Ovary (tissue), 9 donors: Measurements from ENCODE around the gene KCND3. TPM values are rescaled to one million over a fixed set of nuclear protein-coding genes. Genes with fewer than 3 reads are reported as not detected.

Experiments
- DNase-seq, 5 donors: peaks; one replicate each; pipeline ENCODE4 v3.0.0-alpha.2; 2019 to 2020
- H3K27ac ChIP-seq, 2 donors: fragments of 200-600 bp; one replicate each; pipeline versions ENCODE4 v1.5.1 to v1.8.0; 2019 to 2022
- H3K27me3 ChIP-seq: fragments of 200-600 bp; one replicate; pipeline ENCODE4 v1.8.0; 2022
- H3K36me3 ChIP-seq: fragments of 200-600 bp; sonication (generic); one replicate; pipeline ENCODE4 v1.5.1; 2019
- H3K4me1 ChIP-seq: one replicate; pipeline ENCODE4 v1.8.1; 2013; ENCODE audit warnings: mild to moderate bottlenecking, moderate library complexity; ENCODE audit not compliant: insufficient read depth
- H3K4me3 ChIP-seq: fragments of 200-600 bp; sonication (generic); one replicate; pipeline ENCODE4 v1.5.1; 2017
- H3K9me3 ChIP-seq, 2 donors: fragments of 200-600 bp in 1 of 2; sonication (generic) in 1 of 2; one replicate each; pipeline versions ENCODE4 v1.5.1 to v1.8.1; 2013 to 2019; ENCODE audit warnings: mild to moderate bottlenecking in 1 of 2, moderate library complexity in 1 of 2
- EP300 ChIP-seq: sonication (generic); formaldehyde crosslinking; IDR thresholded peaks from one replicate; pipeline ENCODE4 v1.6.1; 2017; ENCODE audit warnings: antibody characterized with exemption
- POLR2A ChIP-seq: fragments of 450-650 bp; IDR thresholded peaks from one replicate; pipeline ENCODE4 v1.6.1; 2017; ENCODE audit warnings: antibody characterized with exemption, mild to moderate bottlenecking, moderate library complexity
- WGBS, 3 donors: extraction: QIAGEN DNeasy Blood & Tissue Kit in 1 of 3; methylation state at CpG; one replicate each; pipeline versions ENCODE4 v1.1.5 to v1.1.7; 2013 to 2017; 5-methylcytosine and 5-hydroxymethylcytosine counted together
- intact Hi-C, 4 donors: fragments of 100-400 bp; cut with DNase I; formaldehyde crosslinking; loops; one replicate each; pipeline versions ENCODE4 v1.11.0 to v1.15.1; 2022 to 2023
- polyA plus RNA-seq, 2 donors: library from polyadenylated mRNA; stranded (reverse); fragments of 200-250 nt in 1 of 2; fragments of 350-450 nt in 1 of 2; fragmentation: Illumina TruSeq in 1 of 2; extraction: RNeasy Lipid Tissue Mini Kit (QIAGEN cat#74804) in 1 of 2; gene quantifications; one replicate each; pipeline ENCODE4 v1.2.3, GENCODE V29; 2013 to 2014
- total RNA-seq, 7 donors: library from RNA; depleted of rRNA in 2 of 7; stranded (reverse); fragments of >200 nt in 2 of 7; fragmentation: NEBNext Ultra II Directional in 3 of 7; extraction: Animal tissue kit (Norgen Biotek cat#: 25700) in 3 of 7; gene quantifications; one replicate each; pipeline versions ENCODE4 v1.1.0 to v1.2.4, GENCODE V29; 2016 to 2023
- TF ChIP-seq, protein P1 (sequence below), 3 donors: fragments of 450-650 bp in 2 of 3; fragments of 200-600 bp in 1 of 3; IDR thresholded peaks; one replicate each; pipeline versions ENCODE4 v1.5.1 to v1.8.0; 2016 to 2022; ENCODE audit warnings: antibody characterized with exemption in 3 of 3, mild to moderate bottlenecking in 1 of 3
- donor health status: DM: no; HTN: no; CAD: no; lungs with moderate emphysema.
- donor health status: DM: no; HTN: no; CAD: no.
- donor health status: Bipolar disorder and iron deficiency.
- donor health status: DM: yes; HTN: yes; CAD: no.
- donor health status: DM: no; HTN: no; CAD: no.
- donor health status: DM: yes; HTN: yes; CAD: no.

The KCND3 gene
- total and polyA plus RNA-seq, 9 donors = 0.15 to 6.5 (median 0.60) TPM

DNA sequence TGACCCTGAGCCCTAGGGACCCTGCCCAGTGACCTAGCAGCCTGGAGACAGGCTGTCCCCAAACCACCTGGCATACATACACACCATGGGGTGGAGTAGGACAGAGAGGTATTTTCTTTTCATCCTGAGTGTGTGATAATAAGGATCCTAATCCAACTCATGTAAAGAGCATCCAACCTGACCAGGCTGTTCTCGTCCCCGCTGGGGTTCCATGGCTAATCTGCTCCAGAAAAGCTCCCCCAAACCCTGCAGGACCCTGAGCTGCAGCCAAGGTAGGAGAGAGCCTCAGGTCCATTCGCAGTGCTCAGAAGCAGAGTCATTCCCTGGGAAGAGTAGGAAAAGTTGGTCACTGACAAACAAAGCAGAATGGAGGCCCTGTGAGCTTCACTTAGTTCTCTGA, 31.4 kb downstream of the KCND3 start:
- Histone ChIP-seq H3K9me3 (no peaks in the 10 kb centered on the region), H3K4me3 (no peak overlapping the region), H3K36me3 (no peaks in the 10 kb centered on the region), H3K27ac (no peak overlapping the region), H3K27me3 (no peaks in the 10 kb centered on the region), H3K4me1 (no peaks in the 10 kb centered on the region)
- 82 to 92% (median 88%) methylated on average over 3 of the region's 3 CpGs for WGBS, 3 donors
- intact Hi-C loops = no loop called here
- DNase-seq = no peak
- TF ChIP-seq, protein P1, sequence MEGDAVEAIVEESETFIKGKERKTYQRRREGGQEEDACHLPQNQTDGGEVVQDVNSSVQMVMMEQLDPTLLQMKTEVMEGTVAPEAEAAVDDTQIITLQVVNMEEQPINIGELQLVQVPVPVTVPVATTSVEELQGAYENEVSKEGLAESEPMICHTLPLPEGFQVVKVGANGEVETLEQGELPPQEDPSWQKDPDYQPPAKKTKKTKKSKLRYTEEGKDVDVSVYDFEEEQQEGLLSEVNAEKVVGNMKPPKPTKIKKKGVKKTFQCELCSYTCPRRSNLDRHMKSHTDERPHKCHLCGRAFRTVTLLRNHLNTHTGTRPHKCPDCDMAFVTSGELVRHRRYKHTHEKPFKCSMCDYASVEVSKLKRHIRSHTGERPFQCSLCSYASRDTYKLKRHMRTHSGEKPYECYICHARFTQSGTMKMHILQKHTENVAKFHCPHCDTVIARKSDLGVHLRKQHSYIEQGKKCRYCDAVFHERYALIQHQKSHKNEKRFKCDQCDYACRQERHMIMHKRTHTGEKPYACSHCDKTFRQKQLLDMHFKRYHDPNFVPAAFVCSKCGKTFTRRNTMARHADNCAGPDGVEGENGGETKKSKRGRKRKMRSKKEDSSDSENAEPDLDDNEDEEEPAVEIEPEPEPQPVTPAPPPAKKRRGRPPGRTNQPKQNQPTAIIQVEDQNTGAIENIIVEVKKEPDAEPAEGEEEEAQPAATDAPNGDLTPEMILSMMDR (IDR thresholded peaks at IDR 0.05) = no peak
- no peak for TF ChIP-seq EP300
- no peak for TF ChIP-seq POLR2A

DNA sequence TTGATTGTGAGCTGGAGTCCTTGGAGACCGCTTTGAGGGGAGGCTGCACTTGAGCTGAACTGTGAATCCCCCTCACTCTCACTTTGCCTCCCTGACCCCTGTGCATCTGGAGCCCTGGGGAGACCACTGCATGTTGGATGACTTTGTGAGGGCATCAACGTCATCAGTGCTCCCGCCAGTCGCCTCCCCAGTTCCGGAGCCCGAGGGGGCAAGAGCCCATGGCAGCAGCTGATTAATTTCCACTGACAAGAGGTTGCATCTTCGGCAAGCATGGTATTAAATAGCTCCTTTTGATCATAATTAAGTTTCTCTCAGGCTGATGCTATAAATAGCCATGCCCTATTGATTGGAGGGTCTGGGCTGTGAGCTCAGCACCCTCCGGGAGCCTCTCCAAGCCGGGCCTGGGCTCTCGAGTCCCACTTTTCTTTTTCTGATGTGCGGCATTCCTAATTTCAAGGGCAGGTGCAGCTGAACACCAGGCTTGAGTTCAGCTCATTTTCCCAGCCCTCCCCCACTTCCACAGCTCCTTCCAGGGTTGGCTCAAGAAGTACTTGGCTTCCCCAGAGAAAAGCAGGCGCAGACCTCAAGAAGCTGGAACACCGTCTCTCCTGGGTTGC, 33.2 kb downstream of the KCND3 start:
- H3K36me3 ChIP-seq = no peaks in the 10 kb centered on the region
- DNase-seq = no peak
- intact Hi-C loops = no loop called here
- no peaks in the 10 kb centered on the region for H3K4me1 ChIP-seq
- no peaks in the 10 kb centered on the region for H3K9me3 ChIP-seq
- no peak overlapping the region for H3K4me3 ChIP-seq
- TF ChIP-seq, protein P1 (IDR thresholded peaks at IDR 0.05) = no peak
- TF ChIP-seq EP300 (no peak), POLR2A (no peak)
- no peaks in the 10 kb centered on the region for H3K27me3 ChIP-seq
- WGBS, 3 donors = 38 to 45% (median 43%) methylated on average over 13 of the region's 13 CpGs
- H3K27ac ChIP-seq = no peak overlapping the region

DNA sequence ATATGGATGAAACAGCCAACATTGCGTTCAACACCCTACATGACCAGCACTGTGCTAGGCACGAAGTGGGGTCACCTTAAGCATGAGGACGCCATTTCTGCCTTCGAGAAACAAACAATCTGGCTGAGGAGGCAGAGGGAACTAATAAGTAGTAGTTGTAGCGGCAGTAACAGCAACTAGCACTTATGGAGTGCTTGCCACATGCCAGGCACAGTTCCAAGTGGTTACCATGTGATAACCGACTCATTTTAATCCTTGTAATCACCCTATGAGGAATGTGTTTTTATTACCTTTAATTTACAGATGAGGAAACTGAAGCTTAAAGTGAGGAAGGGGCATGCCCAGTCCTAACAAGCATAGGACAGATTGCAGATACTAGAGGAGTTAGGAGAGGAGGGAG, 33.7 kb downstream of the KCND3 start:
- TF ChIP-seq EP300 (no peak), POLR2A (no peak)
- TF ChIP-seq, protein P1 (IDR thresholded peaks at IDR 0.05) = no peak
- Histone ChIP-seq H3K27ac (no peak overlapping the region), H3K36me3 (no peaks in the 10 kb centered on the region), H3K4me3 (no peak overlapping the region), H3K27me3 (no peaks in the 10 kb centered on the region), H3K4me1 (no peaks in the 10 kb centered on the region), H3K9me3 (no peaks in the 10 kb centered on the region)
- intact Hi-C loops = no loop called here
- DNase-seq = no peak
- 68 to 76% (median 75%) methylated on average over 6 of the region's 6 CpGs for WGBS, 3 donors

DNA sequence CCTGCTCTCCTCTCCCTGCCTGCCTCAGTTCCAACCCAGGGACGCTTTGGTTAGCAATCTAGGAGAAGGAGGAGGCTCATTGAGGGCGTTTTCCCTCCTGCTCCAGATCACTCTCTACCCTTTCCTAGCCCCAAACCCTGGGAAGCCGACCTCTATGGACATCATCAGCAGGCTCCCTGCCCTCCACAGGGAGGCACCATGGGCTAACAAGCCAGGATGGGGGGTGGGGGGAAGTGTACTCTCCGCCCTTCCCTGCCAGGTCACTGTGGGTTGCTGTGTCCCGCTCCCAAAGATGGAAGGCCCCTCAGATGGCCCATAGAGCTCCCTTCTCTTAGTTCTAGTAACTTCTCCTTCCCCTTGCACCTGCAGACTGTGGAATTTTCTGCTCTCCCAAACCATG, 35.7 kb downstream of the KCND3 start:
- H3K27me3 ChIP-seq = no peaks in the 10 kb centered on the region

More for the DNA sequence above, 35.7 kb downstream of the KCND3 start:
- intact Hi-C loops = no loop called here
- DNase-seq = no peak
- Histone ChIP-seq H3K9me3 (no peaks in the 10 kb centered on the region), H3K36me3 (no peaks in the 10 kb centered on the region), H3K4me3 (no peak overlapping the region), H3K27ac (no peak overlapping the region), H3K4me1 (no peaks in the 10 kb centered on the region)
- WGBS, 3 donors = 40 to 70% (median 61%) methylated on average over 5 of the region's 5 CpGs
- TF ChIP-seq, protein P1 (IDR thresholded peaks at IDR 0.05) = no peak
- TF ChIP-seq POLR2A (no peak), EP300 (no peak)
